HG02763 (cell line): ENCODE data around the gene APCDD1L.
"Not testable (repeated sequence)": the region's sequence is repeated elsewhere in the genome, so short reads cannot be mapped to it uniquely, and the experiment has no call there.

Experiments used
- ATAC-seq: cut with Tn5 transposase; IDR thresholded peaks from one replicate; pipeline ENCODE4 v1.9.1; 2021; ENCODE audit warnings: mild to moderate bottlenecking, moderate library complexity; ENCODE audit not compliant: unreplicated experiment

Gene APCDD1L

GRCh38 chr20:58446960-58447265 is 68.3 kb downstream of the APCDD1L start:
- ATAC-seq: no peak

GRCh38 chr20:58446264-58446959 is 68.8 kb downstream of the APCDD1L start:
- no peak for ATAC-seq

GRCh38 chr20:58444746-58445255 is 70.4 kb downstream of the APCDD1L start:
- ATAC-seq: no peak

- ATAC-seq: no peak
These were observed 73.5 kb downstream of the APCDD1L start for GRCh38 chr20:58441723-58442122.

GRCh38 chr20:58440021-58440767 is 75.0 kb downstream of the APCDD1L start:
- ATAC-seq: no peak

GRCh38 chr20:58438970-58439808 is 76.0 kb downstream of the APCDD1L start:
- ATAC-seq: no peak

- peak; percentile 54 for ATAC-seq
These were observed 78.1 kb downstream of the APCDD1L start for GRCh38 chr20:58436868-58437645.

GRCh38 chr20:58435237-58435636 is 80.0 kb downstream of the APCDD1L start:
- ATAC-seq: no peak

GRCh38 chr20:58434326-58434725 is 80.9 kb downstream of the APCDD1L start:
- ATAC-seq: no peak

- no peak for ATAC-seq
These were observed 81.4 kb downstream of the APCDD1L start for GRCh38 chr20:58433759-58434158.

GRCh38 chr20:58433029-58433647 is 82.1 kb downstream of the APCDD1L start:
- no peak for ATAC-seq

GRCh38 chr20:58432186-58432954 is 82.8 kb downstream of the APCDD1L start:
- ATAC-seq: no peak

- no peak for ATAC-seq
These were observed 84.1 kb downstream of the APCDD1L start for GRCh38 chr20:58431134-58431533.

- ATAC-seq: no peak
These were observed 85.9 kb downstream of the APCDD1L start for GRCh38 chr20:58429303-58429702.

GRCh38 chr20:58428364-58428763 is 86.8 kb downstream of the APCDD1L start:
- no peak for ATAC-seq

- not testable (repeated sequence) for ATAC-seq
These were observed 87.6 kb downstream of the APCDD1L start for GRCh38 chr20:58427571-58427970.

- ATAC-seq: no peak
These were observed 90.8 kb downstream of the APCDD1L start for GRCh38 chr20:58424218-58424969.

- ATAC-seq: no peak
These were observed 93.7 kb downstream of the APCDD1L start for GRCh38 chr20:58421497-58421850.
